ENCODE measurements around the gene HTT. TPM values are rescaled to one million over a fixed set of nuclear protein-coding genes. Genes with fewer than 3 reads are reported as not detected.
A peak's percentile ranks its signal among the peaks of the same experiment; 100 is the strongest.

The HTT gene
- total and polyA plus RNA-seq, 2 of the 13 experiments (the other 11 are each of a cell fraction or from before 2014, with no cell fraction given) = 17.5 to 19.5 TPM

GRCh38 chr4:3073158-3074077 lies 1.1 kb upstream of the HTT start (continued):
- TF ChIP-seq ZNF234 (CRISPR knock-in tag; conservative IDR thresholded peaks at IDR 0.05) (0 out of 2 replicates have a peak, but pooled peaks have one; percentile 21), GATAD1 (CRISPR knock-in tag; IDR thresholded peaks at IDR 0.05) (no peak), ZNF12 (CRISPR knock-in tag; IDR thresholded peaks at IDR 0.05) (no peak), ZNF737 (CRISPR knock-in tag; IDR thresholded peaks at IDR 0.05; ENCODE audit: borderline replicate concordance) (no peak), EP300 (IDR thresholded peaks at IDR 0.05; ENCODE audit: low read depth in 2 of 2, low read length in 2 of 2) (peak in 1 of 2 experiments; percentile 48; a peak in 1 of 4 replicates), EP300 (CRISPR knock-in tag; IDR thresholded peaks at IDR 0.05; ENCODE audit: borderline replicate concordance) (no peak), RXRB (CRISPR knock-in tag; IDR thresholded peaks at IDR 0.05; ENCODE audit: borderline replicate concordance) (0 out of 2 replicates have a peak, but pooled peaks have one; percentile 35), TIGD3 (CRISPR knock-in tag; IDR thresholded peaks at IDR 0.05; ENCODE audit: borderline replicate concordance) (no peak), NCOA2 (CRISPR knock-in tag; IDR thresholded peaks at IDR 0.05) (peak; percentile 62), IKZF5 (CRISPR knock-in tag; IDR thresholded peaks at IDR 0.05) (no peak), ZFP90 (CRISPR knock-in tag; IDR thresholded peaks at IDR 0.05; ENCODE audit: borderline replicate concordance) (no peak), TEAD2 (CRISPR knock-in tag; IDR thresholded peaks at IDR 0.05) (no peak), NFYB (CRISPR knock-in tag; IDR thresholded peaks at IDR 0.05) (no peak), NKX3-1 (CRISPR knock-in tag; IDR thresholded peaks at IDR 0.05) (no peak), SKI (IDR thresholded peaks at IDR 0.05; ENCODE audit: partially characterized antibody) (peak; percentile 78), ZBTB34 (CRISPR knock-in tag; IDR thresholded peaks at IDR 0.05) (no peak), CBX1 (IDR thresholded peaks at IDR 0.05; ENCODE audit: low read depth) (no peak), HIVEP1 (CRISPR knock-in tag; IDR thresholded peaks at IDR 0.05) (peak; percentile 80), CHD4 (IDR thresholded peaks at IDR 0.05; ENCODE audit: borderline replicate concordance, low read length) (no peak), CREB3 (CRISPR knock-in tag; IDR thresholded peaks at IDR 0.05) (no peak), SP140L (CRISPR knock-in tag; IDR thresholded peaks at IDR 0.05; ENCODE audit: borderline replicate concordance) (no peak), TCF7L2 (IDR thresholded peaks at IDR 0.05; ENCODE audit: low read depth, low read length) (no peak), LRRFIP1 (CRISPR knock-in tag; conservative IDR thresholded peaks at IDR 0.05) (no peak)

Data from HepG2 (cell line).